Astrocyte of the spinal cord (primary cell): ENCODE measurements around the gene ATXN1.
A peak's percentile ranks its signal among the peaks of the same experiment; 100 is the strongest.

Source experiments
- DNase-seq: peaks from one replicate; pipeline ENCODE4 v3.0.0; 2011; ENCODE audit warnings: low read depth, low spot score
- H3K4me3 ChIP-seq: 2 replicates; pipeline ENCODE4 v1.5.1; 2011; ENCODE audit warnings: low read depth, mild to moderate bottlenecking, low read length, moderate library complexity
- CTCF ChIP-seq: IDR thresholded peaks from 2 replicates; pipeline ENCODE4 v1.5.1; 2012; ENCODE audit warnings: low read depth, mild to moderate bottlenecking, low read length, inconsistent platforms
- in situ Hi-C: cut with HindIII; loops from 2 replicates; pipeline ENCODE4 v1.10.0; 2017; ENCODE audit warnings: low sequenced_read_pairs

The ATXN1 gene

GRCh38 chr6:16277101-16277981 is 483.9 kb downstream of the ATXN1 start:
- in situ Hi-C loops, result no loop called here
- no peak overlapping the region for H3K4me3 ChIP-seq
- peak; percentile 70 for TF ChIP-seq CTCF
- peak; percentile 90 for DNase-seq

GRCh38 chr6:16274885-16275589 is 486.2 kb downstream of the ATXN1 start:
- in situ Hi-C loops, result no loop called here

GRCh38 chr6:16274483-16274882 is 486.8 kb downstream of the ATXN1 start:
- no peak overlapping the region for H3K4me3 ChIP-seq
- no peak for DNase-seq
- no peak for TF ChIP-seq CTCF
- in situ Hi-C loops, result no loop called here

More at GRCh38 chr6:16274885-16275589, 486.2 kb downstream of the ATXN1 start:
- no peak for DNase-seq
- no peak overlapping the region for H3K4me3 ChIP-seq
- TF ChIP-seq CTCF, result no peak

GRCh38 chr6:16273256-16273655 is 488.0 kb downstream of the ATXN1 start:
- peak; percentile 62 for DNase-seq
- in situ Hi-C loops, result no loop called here

GRCh38 chr6:16272201-16272600 is 489.1 kb downstream of the ATXN1 start:
- H3K4me3 ChIP-seq, result no peak overlapping the region
- in situ Hi-C loops, result no loop called here
- TF ChIP-seq CTCF, result no peak
- no peak for DNase-seq

More at GRCh38 chr6:16273256-16273655, 488.0 kb downstream of the ATXN1 start:
- no peak overlapping the region for H3K4me3 ChIP-seq
- no peak for TF ChIP-seq CTCF

- no peak overlapping the region for H3K4me3 ChIP-seq
- no peak for TF ChIP-seq CTCF
- in situ Hi-C loops, result no loop called here
These were observed 489.8 kb downstream of the ATXN1 start for GRCh38 chr6:16271428-16271827.

More at GRCh38 chr6:16271428-16271827, 489.8 kb downstream of the ATXN1 start:
- no peak for DNase-seq
